H1 (cell line): ENCODE data around the gene TBC1D2. TPM values are rescaled to one million over a fixed set of nuclear protein-coding genes. Genes with fewer than 3 reads are reported as not detected.

ENCODE experiments used
- CTCF ChIA-PET: fragments of 300-600 bp; sonication (Branson Sonifier 250); formaldehyde crosslinking; loops from one replicate; lab custom pipeline; 2021; ENCODE audit not compliant: partially characterized antibody; lab: Charles Lee
- POLR2A ChIA-PET: fragments of 300-600 bp; sonication (Branson Sonifier 250); formaldehyde crosslinking; loops from one replicate; lab custom pipeline; 2021; ENCODE audit warnings: inconsistent platforms; ENCODE audit not compliant: partially characterized antibody; lab: Charles Lee
- DNase-seq, 2 experiments: peaks; one replicate each; pipeline versions ENCODE4 v3.0.0 to v3.0.0-alpha.2; 2010 to 2022; ENCODE audit warnings: low spot score in 2 of 2, low read depth in 1 of 2, mixed read lengths in 1 of 2
- FAIRE-seq: peaks from 2 replicates; lab custom pipeline; 2011; peaks lifted over from hg19 to GRCh38; lab: Jason Lieb, UNC
- H2AFZ ChIP-seq: 2 replicates; pipeline ENCODE4 v1.8.1; 2012; ENCODE audit warnings: low read length, inconsistent platforms
- H2AK5ac ChIP-seq: 2 replicates; pipeline ENCODE4 v1.6.1; 2013; ENCODE audit warnings: low read depth, low read length
- H2BK120ac ChIP-seq: replicated peaks from 2 replicates; pipeline ENCODE3; 2013; ENCODE audit warnings: low read depth, low read length, inconsistent platforms
- H2BK12ac ChIP-seq: 2 replicates; pipeline ENCODE4 v1.6.1; 2013; ENCODE audit warnings: low read depth, low read length
- H2BK15ac ChIP-seq: 2 replicates; pipeline ENCODE4 v1.6.1; 2013; ENCODE audit warnings: low read length
- H2BK20ac ChIP-seq: 2 replicates; pipeline ENCODE4 v1.6.1; 2013; ENCODE audit warnings: low read length
- H2BK5ac ChIP-seq: 2 replicates; pipeline ENCODE4 v1.6.1; 2013; ENCODE audit warnings: low read depth, low read length
- H3K14ac ChIP-seq: 2 replicates; pipeline ENCODE4 v1.6.1; 2013; ENCODE audit warnings: inconsistent platforms; ENCODE audit not compliant: insufficient read length
- H3K18ac ChIP-seq: 2 replicates; pipeline ENCODE4 v1.6.1; 2013; ENCODE audit warnings: low read length; ENCODE audit errors: extremely low read depth
- H3K23ac ChIP-seq: 2 replicates; pipeline ENCODE4 v1.6.1; 2013; ENCODE audit warnings: inconsistent platforms; ENCODE audit not compliant: insufficient read length
- H3K23me2 ChIP-seq: 2 replicates; pipeline ENCODE4 v1.6.1; 2013; ENCODE audit warnings: low read depth, low read length
- H3K27ac ChIP-seq: 2 replicates; pipeline ENCODE4 v1.6.1; 2011; ENCODE audit warnings: low read depth, low read length, inconsistent platforms
- H3K27me3 ChIP-seq, 4 experiments: replicated peaks in 1 of 4; 1 replicate in 1 of 4; 2 replicates in 3 of 4; pipeline versions ENCODE4 v1.6.1 to v1.8.1; 2011 to 2013; ENCODE audit warnings: low read length in 3 of 4, mild to moderate bottlenecking in 3 of 4, inconsistent platforms in 2 of 4, mixed read lengths in 2 of 4, moderate library complexity in 1 of 4; ENCODE audit not compliant: control insufficient read depth in 3 of 4, insufficient read depth in 3 of 4; ENCODE audit errors: extremely low read depth in 1 of 4
- H3K36me3 ChIP-seq, 4 experiments: 2 replicates each; pipeline versions ENCODE4 v1.6.1 to v1.8.1; 2011 to 2013; ENCODE audit warnings: mild to moderate bottlenecking in 4 of 4, low read length in 3 of 4, moderate library complexity in 2 of 4, control low read depth in 1 of 4, inconsistent platforms in 1 of 4; ENCODE audit not compliant: insufficient read depth in 4 of 4, control insufficient read depth in 2 of 4
- H3K4ac ChIP-seq: replicated peaks from 2 replicates; pipeline ENCODE3; 2013; ENCODE audit warnings: low read length, low read depth, mixed read lengths, inconsistent platforms; ENCODE audit not compliant: insufficient read length
- H3K4me1 ChIP-seq, 4 experiments: replicated peaks in 1 of 4; 1 replicate in 1 of 4; 2 replicates in 3 of 4; pipeline versions ENCODE4 v1.6.1 to v1.8.1; 2011 to 2013; ENCODE audit warnings: low read length in 3 of 4, inconsistent platforms in 2 of 4, mixed read lengths in 1 of 4; ENCODE audit not compliant: insufficient read depth in 4 of 4, control insufficient read depth in 3 of 4
- H3K4me2 ChIP-seq, 2 experiments: 2 replicates each; pipeline versions ENCODE4 v1.6.1 to v1.8.1; 2011 to 2013; ENCODE audit warnings: low read depth in 2 of 2, low read length in 2 of 2, control low read depth in 1 of 2, inconsistent platforms in 1 of 2, mild to moderate bottlenecking in 1 of 2; ENCODE audit not compliant: insufficient read depth in 1 of 2
- H3K4me3 ChIP-seq, 4 experiments: fragments of 200-600, 300-600 bp in 1 of 4; sonication (generic), shearing (Covaris generic), sonication (Bioruptor Twin) in 1 of 4; 2 replicates each; pipeline versions ENCODE4 v1.5.1 to v1.8.1; 2011 to 2016; ENCODE audit warnings: low read length in 4 of 4, low read depth in 3 of 4, control low read depth in 2 of 4, inconsistent platforms in 2 of 4, mild to moderate bottlenecking in 2 of 4, mixed read lengths in 1 of 4, moderate library complexity in 1 of 4; ENCODE audit not compliant: insufficient read depth in 2 of 4; ENCODE audit errors: extremely low read depth in 1 of 4
- H3K56ac ChIP-seq: replicated peaks from 2 replicates; pipeline ENCODE3; 2013; ENCODE audit warnings: low read depth, mild to moderate bottlenecking, mixed read lengths, low read length, inconsistent platforms; ENCODE audit not compliant: insufficient read length
- H3K79me1 ChIP-seq: 2 replicates; pipeline ENCODE4 v1.6.1; 2013; ENCODE audit warnings: low read depth, low read length, control low read depth
- H3K79me2 ChIP-seq, 2 experiments: 2 replicates each; pipeline versions ENCODE4 v1.6.1 to v1.8.1; 2012 to 2013; ENCODE audit warnings: low read length in 2 of 2, mild to moderate bottlenecking in 2 of 2, inconsistent platforms in 1 of 2; ENCODE audit not compliant: insufficient read depth in 2 of 2, control insufficient read depth in 1 of 2
- H3K9ac ChIP-seq, 4 experiments: replicated peaks in 1 of 4; 1 replicate in 1 of 4; 2 replicates in 3 of 4; pipeline versions ENCODE4 v1.6.1 to v1.8.1; 2011 to 2013; ENCODE audit warnings: low read depth in 3 of 4, low read length in 3 of 4, control low read depth in 2 of 4, mild to moderate bottlenecking in 2 of 4, moderate library complexity in 2 of 4, inconsistent platforms in 1 of 4; ENCODE audit errors: extremely low read depth in 1 of 4
- H3K9me3 ChIP-seq, 2 experiments: 2 replicates each; pipeline versions ENCODE4 v1.6.1 to v1.8.1; 2012 to 2013; ENCODE audit warnings: mild to moderate bottlenecking in 2 of 2, moderate library complexity in 2 of 2, control low read depth in 1 of 2, inconsistent platforms in 1 of 2, low read depth in 1 of 2, low read length in 1 of 2, mixed read lengths in 1 of 2; ENCODE audit not compliant: insufficient read depth in 2 of 2
- H4K20me1 ChIP-seq, 2 experiments: replicated peaks in 1 of 2; 2 replicates each; pipeline versions ENCODE3 to v1.8.1; 2011 to 2013; ENCODE audit warnings: inconsistent platforms in 2 of 2, low read length in 2 of 2, mild to moderate bottlenecking in 1 of 2; ENCODE audit not compliant: insufficient read depth in 2 of 2, control insufficient read depth in 1 of 2
- H4K5ac ChIP-seq: 2 replicates; pipeline ENCODE4 v1.6.1; 2013; ENCODE audit warnings: low read length, low read depth, mixed read lengths, inconsistent platforms; ENCODE audit not compliant: insufficient read length
- H4K8ac ChIP-seq: 2 replicates; pipeline ENCODE4 v1.8.0; 2013; ENCODE audit warnings: mild to moderate bottlenecking, moderate library complexity, low read length, inconsistent platforms; ENCODE audit not compliant: insufficient read depth; ENCODE audit errors: extremely low read depth
- H4K91ac ChIP-seq: replicated peaks from 2 replicates; pipeline ENCODE3; 2013; ENCODE audit warnings: low read length, mixed read lengths, inconsistent platforms; ENCODE audit not compliant: insufficient read length
- CBX5 ChIP-seq: fragments of 300-800, 300-1000 bp; sonication (generic); IDR thresholded peaks from 2 replicates; pipeline ENCODE4 v1.7.1; 2016; ENCODE audit warnings: antibody characterized with exemption, low read length, low read depth
- CHD1 ChIP-seq: IDR thresholded peaks from 2 replicates; pipeline ENCODE4 v1.6.1; 2012; ENCODE audit warnings: low read depth, low read length, improper control_type of control experiment
- CTCF ChIP-seq, 3 experiments: IDR thresholded peaks; 1 replicate in 2 of 3; 2 replicates in 1 of 3; pipeline versions ENCODE4 v1.5.1 to v1.6.1; 2011; ENCODE audit warnings: low read length in 3 of 3, mild to moderate bottlenecking in 3 of 3, inconsistent platforms in 2 of 3, low read depth in 1 of 3, moderate library complexity in 1 of 3; ENCODE audit not compliant: insufficient read depth in 1 of 3; ENCODE audit errors: control extremely low read depth in 1 of 3
- HDAC2 ChIP-seq, 2 experiments: fragments of 300-600 bp in 1 of 2; sonication (generic) in 1 of 2; IDR thresholded peaks; 2 replicates each; pipeline ENCODE4 v1.6.1; 2011 to 2012; ENCODE audit warnings: low read depth in 2 of 2, low read length in 2 of 2, mild to moderate bottlenecking in 2 of 2, moderate library complexity in 2 of 2, borderline replicate concordance in 1 of 2, inconsistent platforms in 1 of 2
- NANOG ChIP-seq: IDR thresholded peaks from 2 replicates; pipeline ENCODE4 v1.6.1; 2011; ENCODE audit warnings: low read length, low read depth, mild to moderate bottlenecking, inconsistent platforms; ENCODE audit not compliant: insufficient read depth, poor library complexity, severe bottlenecking
- SRF ChIP-seq: IDR thresholded peaks from 2 replicates; pipeline ENCODE4 v1.6.1; 2011; ENCODE audit warnings: mild to moderate bottlenecking, low read depth, low read length, moderate library complexity
- SUZ12 ChIP-seq: fragments of 200-600 bp; sonication (generic); IDR thresholded peaks from 2 replicates; pipeline ENCODE4 v1.6.1; 2012; ENCODE audit warnings: mild to moderate bottlenecking, inconsistent platforms, low read length, moderate library complexity, mixed read lengths
- WGBS, 2 experiments: shearing (Covaris generic) in 1 of 2; methylation state at CpG; one replicate each; pipeline versions ENCODE4 v1.1.6 to v1.1.7; 2013 to 2015; ENCODE audit warnings: low lambda C conversion rate in 2 of 2, mixed read lengths in 2 of 2, inconsistent platforms in 1 of 2, low coverage in 1 of 2, missing lambda C conversion rate in 1 of 2; ENCODE audit not compliant: insufficient replicate concordance in 2 of 2, insufficient coverage in 1 of 2, insufficient read length in 1 of 2; ENCODE audit errors: extremely low coverage in 1 of 2, missing lambda C conversion rate in 1 of 2; 5-methylcytosine and 5-hydroxymethylcytosine counted together
- polyA plus RNA-seq, 7 experiments: library from polyadenylated mRNA; depleted of rRNA in 3 of 7; stranded (reverse) in 5 of 7; unstranded in 2 of 7; fragments of >200 nt in 5 of 7; fragments of 200-250 nt in 2 of 7; gene quantifications; 1 replicate in 5 of 7; 2 replicates in 1 of 7; 4 replicates in 1 of 7; pipeline versions ENCODE4 v1.2.1 to v1.2.3, GENCODE V29; 2011 to 2013; ENCODE audit warnings: missing spikeins in 2 of 7, mixed read lengths in 2 of 7
- total RNA-seq: library from RNA; stranded (reverse); fragmentation: NEBNext Ultra II Directional; extraction: Animal tissue kit (Norgen Biotek cat#: 25700); gene quantifications from 2 replicates; pipeline ENCODE4 v1.2.1, GENCODE V29; 2021

The TBC1D2 gene
- total and polyA plus RNA-seq, 2 of the 8 experiments (the other 6 are each of a cell fraction or from before 2014, with no cell fraction given) = 7.4 TPM

- Histone ChIP-seq H3K18ac (0 out of 2 replicates have a peak overlapping the region, but pooled peaks have one; percentile 48), H2AFZ (peak overlapping the region; percentile 47; the same call in 1 of the 2 replicates), H3K9ac (peak overlapping the region in 3 of 4 experiments; percentile 20 to 87 (median 34); a peak in 5 of 7 replicates), H4K91ac (no peak overlapping the region), H2AK5ac (no peak overlapping the region), H4K8ac (no peak overlapping the region), H3K4me2 (peak overlapping the region; percentile 94 to 96), H2BK15ac (peak overlapping the region; percentile 53; the same call in 1 of the 2 replicates), H3K23ac (no peak overlapping the region), H4K5ac (no peak overlapping the region), H3K14ac (no peak overlapping the region), H3K9me3 (no peaks in the 10 kb centered on the region), H3K79me1 (peaks cover 6% of the 10 kb centered on the region; the same call in 1 of the 2 replicates), H2BK120ac (no peak overlapping the region), H4K20me1 (peaks cover 0 to 6% of the 10 kb centered on the region in 2 experiments), H3K4me3 (peak overlapping the region; percentile 80 to 93 (median 88)), H2BK20ac (no peak overlapping the region), H2BK5ac (0 out of 2 replicates have a peak overlapping the region, but pooled peaks have one; percentile 39), H3K79me2 (peaks cover 0 to 8% of the 10 kb centered on the region in 2 experiments; a peak in 2 of 4 replicates), H3K56ac (no peak overlapping the region), H3K4ac (no peak overlapping the region), H3K4me1 (peaks cover 0 to 4% (median 1%) of the 10 kb centered on the region in 4 experiments; a peak in 5 of 7 replicates), H3K36me3 (no peaks in the 10 kb centered on the region; a peak in 1 of 8 replicates), H2BK12ac (0 out of 2 replicates have a peak overlapping the region, but pooled peaks have one; percentile 39), H3K27ac (no peak overlapping the region), H3K23me2 (peaks cover 17% of the 10 kb centered on the region; the same call in 1 of the 2 replicates), H3K27me3 (no peaks in the 10 kb centered on the region)
- ChIA-PET POLR2A (interaction anchor here (1.1 to 1.9 kb wide), 8 partner anchors 10 to 170 kb away, joined by 3 to 6 read pairs (median 5); no protein-coding TSS in a partner anchor), CTCF (interaction anchor here (0.6 to 4.0 kb wide), 10 partner anchors 9 to 511 kb away, joined by 3 to 27 read pairs (median 5); partner anchors contain the start of gene CORO2A)
- WGBS, 2 experiments = 59% methylated on average over 5 of the region's 5 CpGs; no CpG with 5 or more reads in 1 of the 2 experiments
- DNase-seq (no peak), FAIRE-seq (no peak)
- TF ChIP-seq SRF = no peak
- TF ChIP-seq HDAC2 (IDR thresholded peaks at IDR 0.05; ENCODE audit: borderline replicate concordance in 1 of 2, low read depth in 2 of 2, low read length in 2 of 2) = 0 out of 4 replicates have a peak, but pooled peaks of 1 of the 2 experiments have one; percentile 86
- peak in 1 of 3 experiments; percentile 8; a peak in 1 of 4 replicates for TF ChIP-seq CTCF (IDR thresholded peaks at IDR 0.05; ENCODE audit: control extremely low read depth in 1 of 3, insufficient read depth in 1 of 3, low read depth in 1 of 3, low read length in 3 of 3)
- no peak for TF ChIP-seq NANOG
- TF ChIP-seq SUZ12 = no peak
- no peak for TF ChIP-seq CBX5
- no peak for TF ChIP-seq CHD1
Measured at GRCh38 chr9:98254228-98255060, 1.0 kb downstream of the TBC1D2 start.
